Subcutaneous adipose tissue (tissue), 4 donors: ENCODE results near the gene MTHFD2. TPM values are rescaled to one million over a fixed set of nuclear protein-coding genes. Genes with fewer than 3 reads are reported as not detected.

Experiments used
- total RNA-seq, 4 donors: library from RNA; depleted of rRNA; stranded (reverse); fragments of >200 nt; gene quantifications; one replicate each; pipeline ENCODE4 v1.1.0, GENCODE V29; 2016
- TF ChIP-seq, protein P1 (sequence below): fragments of 450-650 bp; IDR thresholded peaks from one replicate; pipeline ENCODE4 v1.5.1; 2016; ENCODE audit warnings: low read depth, mild to moderate bottlenecking, control low read depth, antibody characterized with exemption, moderate library complexity

The MTHFD2 gene
- total RNA-seq, 4 donors from 2014 or later: 40.7 to 96.4 (median 70.0) TPM

DNA sequence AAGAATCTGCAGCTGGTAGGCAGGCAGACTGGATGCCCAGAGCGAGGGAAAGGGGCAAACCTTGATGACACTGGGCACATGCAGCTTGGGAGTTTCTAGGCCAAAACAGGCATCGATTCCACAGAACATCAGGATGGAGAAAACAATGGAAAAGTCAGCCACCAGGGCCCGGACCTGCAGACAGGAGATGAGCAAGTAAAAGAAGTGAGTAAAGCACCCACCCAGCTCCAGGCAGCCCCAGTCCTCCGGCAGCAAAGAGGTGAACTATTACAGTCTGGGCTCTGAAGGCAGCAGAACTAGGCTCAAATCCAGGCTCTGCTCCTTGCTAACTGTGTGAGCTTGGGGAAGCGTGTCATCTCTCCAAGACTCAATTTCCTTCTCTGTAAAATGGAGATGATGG is 36.6 kb downstream of the MTHFD2 start:
- TF ChIP-seq, protein P1, sequence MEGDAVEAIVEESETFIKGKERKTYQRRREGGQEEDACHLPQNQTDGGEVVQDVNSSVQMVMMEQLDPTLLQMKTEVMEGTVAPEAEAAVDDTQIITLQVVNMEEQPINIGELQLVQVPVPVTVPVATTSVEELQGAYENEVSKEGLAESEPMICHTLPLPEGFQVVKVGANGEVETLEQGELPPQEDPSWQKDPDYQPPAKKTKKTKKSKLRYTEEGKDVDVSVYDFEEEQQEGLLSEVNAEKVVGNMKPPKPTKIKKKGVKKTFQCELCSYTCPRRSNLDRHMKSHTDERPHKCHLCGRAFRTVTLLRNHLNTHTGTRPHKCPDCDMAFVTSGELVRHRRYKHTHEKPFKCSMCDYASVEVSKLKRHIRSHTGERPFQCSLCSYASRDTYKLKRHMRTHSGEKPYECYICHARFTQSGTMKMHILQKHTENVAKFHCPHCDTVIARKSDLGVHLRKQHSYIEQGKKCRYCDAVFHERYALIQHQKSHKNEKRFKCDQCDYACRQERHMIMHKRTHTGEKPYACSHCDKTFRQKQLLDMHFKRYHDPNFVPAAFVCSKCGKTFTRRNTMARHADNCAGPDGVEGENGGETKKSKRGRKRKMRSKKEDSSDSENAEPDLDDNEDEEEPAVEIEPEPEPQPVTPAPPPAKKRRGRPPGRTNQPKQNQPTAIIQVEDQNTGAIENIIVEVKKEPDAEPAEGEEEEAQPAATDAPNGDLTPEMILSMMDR: no peak

DNA sequence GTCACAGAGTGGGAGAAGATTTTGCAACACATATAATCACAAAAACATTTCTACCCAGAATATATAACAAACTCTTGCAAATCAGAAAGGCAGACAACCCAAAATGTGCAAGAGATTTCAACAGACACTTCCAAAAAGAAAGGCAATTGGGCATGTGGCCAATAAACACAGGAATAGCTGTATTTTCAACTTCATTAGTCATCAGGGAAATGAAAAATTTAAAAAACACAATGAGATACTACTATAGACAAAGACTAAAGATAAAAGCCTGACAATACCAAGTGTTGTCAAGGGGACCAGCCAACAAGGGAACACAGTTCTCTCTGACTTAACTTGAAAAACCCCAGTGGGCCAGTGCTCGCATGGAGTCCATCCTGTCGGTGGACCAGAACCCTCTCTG is 40.5 kb downstream of the MTHFD2 start:
- TF ChIP-seq, protein P1: no peak

DNA sequence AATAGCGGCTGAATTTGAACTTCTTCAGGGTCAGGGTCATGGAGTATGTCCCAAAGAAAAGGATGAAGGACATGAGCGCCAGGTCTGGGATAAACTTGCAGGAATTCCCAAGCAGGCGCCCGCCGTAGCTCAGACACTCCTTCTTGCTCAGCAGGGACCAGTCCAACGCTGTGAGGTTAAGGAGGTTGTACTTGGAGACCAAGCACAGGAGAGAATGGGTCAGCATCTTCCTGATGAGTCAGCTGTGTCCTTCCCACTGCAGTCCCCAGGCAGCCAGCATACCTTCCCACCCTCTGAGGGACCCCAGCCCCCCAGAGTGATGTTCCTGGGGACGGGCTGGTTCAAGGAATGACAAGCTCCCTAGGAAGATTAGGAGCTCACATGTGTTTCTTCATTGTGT is 40.9 kb downstream of the MTHFD2 start:
- TF ChIP-seq, protein P1: no peak

DNA sequence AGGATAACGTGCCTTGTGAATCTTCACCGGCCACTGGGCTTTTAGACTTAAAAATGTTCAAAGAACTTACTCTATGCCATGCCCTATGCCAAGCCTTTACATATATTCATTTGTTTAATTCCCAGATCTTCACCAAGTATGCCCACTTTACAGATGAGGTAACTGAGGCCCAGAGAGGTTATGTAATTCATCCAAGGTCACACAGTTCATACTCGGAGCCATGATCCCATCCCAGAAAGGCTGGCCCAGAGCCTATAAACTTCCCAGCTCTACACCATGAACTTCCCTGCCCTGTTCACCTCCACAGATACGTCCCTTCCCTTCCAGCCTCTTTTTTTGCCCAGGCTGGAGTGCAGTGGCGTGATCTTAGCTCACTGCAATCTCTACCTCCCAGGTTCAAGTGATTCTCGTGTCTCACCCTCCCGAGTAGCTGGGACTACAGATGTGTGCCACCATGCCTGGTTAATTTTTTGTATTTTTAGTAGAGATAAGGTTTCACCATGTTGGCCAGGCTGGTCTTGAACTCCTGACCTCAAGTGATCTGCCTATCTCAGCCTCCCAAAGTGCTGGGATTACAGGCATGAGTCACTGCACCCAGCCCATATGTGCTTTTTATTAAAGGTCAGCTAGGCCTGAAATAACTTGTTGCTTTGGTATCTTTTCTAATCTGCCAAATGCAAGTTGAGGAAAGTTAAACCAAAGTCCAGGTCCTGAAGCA is 44.1 kb downstream of the MTHFD2 start:
- TF ChIP-seq, protein P1: no peak

DNA sequence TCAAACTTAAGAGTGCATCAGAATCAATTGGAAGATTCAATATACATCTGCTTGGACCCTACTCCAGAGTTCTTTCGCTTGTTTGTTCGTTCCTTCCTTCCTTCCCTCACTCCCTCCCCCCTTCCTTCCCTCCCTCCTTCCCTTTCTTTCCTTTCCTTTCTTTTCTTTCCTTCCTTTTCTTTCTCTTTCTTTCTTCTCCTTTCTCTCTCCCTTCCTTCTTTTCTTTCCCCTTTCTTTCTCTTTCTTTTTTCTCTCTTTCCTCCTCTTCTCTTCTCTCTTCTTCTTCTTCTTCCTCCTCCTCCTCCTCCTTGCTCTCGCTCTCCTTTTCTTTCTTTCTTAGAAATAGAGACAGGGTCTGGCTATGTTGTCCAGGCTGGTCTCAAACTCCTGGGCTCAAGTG is 45.9 kb downstream of the MTHFD2 start:
- TF ChIP-seq, protein P1: no peak

DNA sequence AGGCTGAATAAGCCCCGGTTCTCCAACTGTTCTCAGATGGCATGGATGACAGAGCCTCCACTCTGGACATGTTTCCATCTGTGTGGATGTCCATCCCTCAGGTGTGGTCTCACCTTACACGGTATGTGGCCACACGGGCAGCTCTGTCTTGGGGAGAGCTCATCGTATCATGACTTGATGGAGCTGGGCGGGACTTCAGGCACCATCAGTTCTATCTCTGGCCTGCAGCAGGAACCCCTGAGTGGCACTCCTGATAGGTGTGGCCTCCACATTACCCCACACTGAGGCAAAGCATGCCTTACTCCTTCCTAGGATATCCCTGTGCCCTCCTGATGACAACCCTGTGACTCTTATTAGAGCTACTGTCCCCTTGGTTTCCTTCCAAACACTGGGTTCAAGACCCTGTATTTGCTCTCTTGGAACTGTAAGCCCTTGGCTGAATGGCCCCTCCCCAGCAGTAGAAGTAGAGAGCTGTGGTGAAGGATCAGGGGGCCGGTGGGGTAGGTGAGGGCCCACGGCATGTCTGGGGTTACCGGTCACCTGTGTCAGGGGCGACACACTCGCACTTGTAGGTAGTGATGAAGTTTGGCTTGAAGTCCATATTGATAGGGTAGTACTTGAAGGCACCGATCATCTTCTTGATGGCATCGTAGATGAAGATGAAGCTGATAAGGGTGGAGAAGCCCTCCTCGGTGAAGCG is 48.2 kb downstream of the MTHFD2 start:
- TF ChIP-seq, protein P1: no peak

DNA sequence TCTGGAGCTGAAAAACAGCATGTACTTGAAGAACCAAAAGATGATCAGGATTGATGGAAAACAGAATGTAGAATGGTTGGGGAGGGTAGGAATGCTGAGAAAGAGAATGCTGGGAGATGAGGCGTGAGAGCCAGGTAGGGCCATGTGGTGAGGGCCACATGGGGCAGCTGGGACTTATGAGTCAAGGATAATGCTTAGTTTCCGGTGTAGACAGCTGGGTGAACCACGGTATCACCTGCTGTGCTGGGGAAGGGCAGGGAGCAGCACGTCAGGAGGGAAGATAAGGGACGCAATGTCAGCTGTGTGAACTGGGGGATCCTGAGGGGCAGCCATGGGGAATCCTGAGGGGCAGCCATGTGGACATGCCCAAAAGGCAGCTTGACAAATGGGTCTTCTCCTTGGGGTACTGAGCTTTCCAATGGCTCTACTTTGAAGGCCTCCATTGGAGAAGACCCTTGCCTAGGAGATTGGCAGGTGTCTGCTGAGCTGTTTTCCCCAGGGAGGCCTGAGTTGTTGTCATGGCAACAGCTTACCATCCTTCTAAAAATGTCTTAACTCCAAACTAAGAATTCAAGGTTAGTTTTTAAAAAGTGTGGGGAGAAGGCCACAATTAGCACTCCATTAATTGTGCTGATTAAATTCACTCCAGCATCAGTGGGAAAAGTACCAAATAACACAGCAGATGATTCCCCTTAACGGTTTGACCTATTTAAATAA is 51.1 kb downstream of the MTHFD2 start:
- TF ChIP-seq, protein P1: no peak
